Endothelial cell of umbilical vein (primary cell): ENCODE measurements around the gene QDPR. TPM values are rescaled to one million over a fixed set of nuclear protein-coding genes. Genes with fewer than 3 reads are reported as not detected.

Source experiments
- BruUV-seq: library from RNA; stranded (reverse); fragments of 400-500 nt; replicated peaks from 2 replicates; lab custom pipeline; 2021; lab: Mats Ljungman, UMichigan
- CTCF ChIA-PET: fragments of 300-600, 350-600 bp; sonication (Branson Sonifier 250); formaldehyde crosslinking; loops from one replicate; lab custom pipeline; 2021; ENCODE audit warnings: antibody characterized with exemption, inconsistent platforms; lab: Charles Lee
- POLR2A ChIA-PET: fragments of 300-600, 350-600 bp; sonication (Branson Sonifier 250); formaldehyde crosslinking; loops from one replicate; lab custom pipeline; 2021; ENCODE audit warnings: antibody characterized with exemption, inconsistent platforms; lab: Charles Lee
- DNase-seq: peaks from one replicate; pipeline ENCODE4 v3.0.0-alpha.2; 2011; ENCODE audit warnings: low read depth, low spot score
- FAIRE-seq: peaks from 2 replicates; lab custom pipeline; 2011; peaks lifted over from hg19 to GRCh38; lab: Jason Lieb, UNC
- H2AFZ ChIP-seq: 2 replicates; pipeline ENCODE4 v1.6.0; 2012; ENCODE audit warnings: low read depth, low read length, control low read depth, inconsistent platforms
- H3K27ac ChIP-seq: 2 replicates; pipeline ENCODE4 v1.5.1; 2011; ENCODE audit warnings: low read depth, mild to moderate bottlenecking, control low read depth, low read length, moderate library complexity; ENCODE audit not compliant: insufficient read depth
- H3K27me3 ChIP-seq, 2 experiments: 2 replicates each; pipeline versions ENCODE4 v1.6.0 to v1.6.1; 2011; ENCODE audit warnings: low read length in 2 of 2, mixed read lengths in 1 of 2; ENCODE audit not compliant: control insufficient read depth in 2 of 2, insufficient read depth in 2 of 2
- H3K36me3 ChIP-seq, 2 experiments: 2 replicates in 1 of 2; 3 replicates in 1 of 2; pipeline ENCODE4 v1.5.1; 2011; ENCODE audit warnings: low read length in 2 of 2, mild to moderate bottlenecking in 1 of 2, moderate library complexity in 1 of 2; ENCODE audit not compliant: control insufficient read depth in 2 of 2, insufficient read depth in 2 of 2; ENCODE audit errors: extremely low read depth in 1 of 2
- H3K4me1 ChIP-seq: 3 replicates; pipeline ENCODE4 v1.5.1; 2011; ENCODE audit warnings: mild to moderate bottlenecking, low read length; ENCODE audit not compliant: control insufficient read depth, insufficient read depth; ENCODE audit errors: extremely low read depth
- H3K4me2 ChIP-seq: 2 replicates; pipeline ENCODE4 v1.6.1; 2011; ENCODE audit warnings: low read length, control low read depth, mixed read lengths; ENCODE audit not compliant: insufficient read depth
- H3K4me3 ChIP-seq, 3 experiments: fragments of 200-600 bp in 1 of 3; sonication (generic), shearing (Covaris generic) in 1 of 3; replicated peaks in 1 of 3; 2 replicates each; pipeline ENCODE4 v1.5.1; 2011 to 2016; ENCODE audit warnings: control low read depth in 3 of 3, low read length in 3 of 3, mild to moderate bottlenecking in 2 of 3, inconsistent platforms in 1 of 3, low read depth in 1 of 3, moderate library complexity in 1 of 3; ENCODE audit not compliant: insufficient read depth in 1 of 3
- H3K79me2 ChIP-seq: 2 replicates; pipeline ENCODE4 v1.6.0; 2012; ENCODE audit warnings: low read length, inconsistent platforms; ENCODE audit not compliant: control insufficient read depth, insufficient read depth
- H3K9ac ChIP-seq: replicated peaks from 2 replicates; pipeline ENCODE3; 2011; ENCODE audit warnings: low read length, control low read depth; ENCODE audit not compliant: insufficient read depth; ENCODE audit errors: extremely low read depth
- H3K9me1 ChIP-seq: replicated peaks from 3 replicates; pipeline ENCODE4 v1.6.0; 2011; ENCODE audit warnings: mild to moderate bottlenecking, low read length; ENCODE audit not compliant: control insufficient read depth, insufficient read depth; ENCODE audit errors: extremely low read depth
- H3K9me3 ChIP-seq: replicated peaks from 2 replicates; pipeline ENCODE4 v1.5.1; 2012; ENCODE audit warnings: low read length, inconsistent platforms; ENCODE audit not compliant: control insufficient read depth, insufficient read depth
- H4K20me1 ChIP-seq: replicated peaks from 2 replicates; pipeline ENCODE3; 2011; ENCODE audit warnings: mild to moderate bottlenecking, low read length; ENCODE audit not compliant: control insufficient read depth, insufficient read depth; ENCODE audit errors: extremely low read depth
- CTCF ChIP-seq, 2 donors: IDR thresholded peaks; 1 replicate in 1 of 2; 2 replicates in 1 of 2; pipeline ENCODE4 v1.5.1; 2011; ENCODE audit warnings: low read length in 2 of 2, mild to moderate bottlenecking in 2 of 2, moderate library complexity in 2 of 2, control low read depth in 1 of 2, inconsistent platforms in 1 of 2, low read depth in 1 of 2; ENCODE audit not compliant: insufficient read depth in 1 of 2; ENCODE audit errors: extremely low read depth in 1 of 2
- EZH2 ChIP-seq: IDR thresholded peaks from 2 replicates; pipeline ENCODE4 v1.6.1; 2012; ENCODE audit warnings: borderline replicate concordance, low read depth, mild to moderate bottlenecking, moderate library complexity, low read length, inconsistent platforms; ENCODE audit not compliant: severe bottlenecking
- FOS ChIP-seq: IDR thresholded peaks from 2 replicates; pipeline ENCODE4 v1.6.1; 2011; ENCODE audit warnings: mild to moderate bottlenecking, low read length, moderate library complexity, borderline replicate concordance; ENCODE audit not compliant: insufficient read depth
- GATA2 ChIP-seq: IDR thresholded peaks from 2 replicates; pipeline ENCODE4 v1.7.0; 2011; ENCODE audit warnings: low read depth, mild to moderate bottlenecking, moderate library complexity, mixed read lengths, low read length; ENCODE audit not compliant: insufficient read length, insufficient read depth
- JUN ChIP-seq: IDR thresholded peaks from 2 replicates; pipeline ENCODE4 v1.6.1; 2011; ENCODE audit warnings: borderline replicate concordance, low read depth; ENCODE audit not compliant: insufficient read length, insufficient read depth
- MAX ChIP-seq: IDR thresholded peaks from 2 replicates; pipeline ENCODE4 v1.6.1; 2011; ENCODE audit not compliant: insufficient read depth, insufficient read length
- MYC ChIP-seq: IDR thresholded peaks from one replicate; pipeline ENCODE4 v1.6.1; 2011; ENCODE audit warnings: mild to moderate bottlenecking, low read depth, low read length
- POLR2A ChIP-seq: IDR thresholded peaks from 2 replicates; pipeline ENCODE4 v1.6.1; 2012; ENCODE audit warnings: low read depth, mild to moderate bottlenecking, control low read depth, low read length
- POLR2AphosphoS5 ChIP-seq: IDR thresholded peaks from 2 replicates; pipeline ENCODE4 v1.6.1; 2012; ENCODE audit warnings: low read depth, mild to moderate bottlenecking, control low read depth, low read length, moderate library complexity; ENCODE audit not compliant: insufficient read depth
- dilution Hi-C: fragments of 300-500 bp; cut with MboI; formaldehyde crosslinking; loops from one replicate; pipeline ENCODE4 v1.15.0; 2019; ENCODE audit warnings: low sequenced_read_pairs; ENCODE audit not compliant: extremely low pct_ligation_motif_present
- intact Hi-C: fragments of 100-400 bp; cut with micrococcal nuclease; formaldehyde crosslinking; loops from one replicate; pipeline ENCODE4 v1.10.0; 2022
- polyA plus RNA-seq, 4 experiments: library from polyadenylated mRNA; depleted of rRNA in 3 of 4; stranded (reverse) in 3 of 4; unstranded in 1 of 4; fragments of >200 nt; gene quantifications; 2 replicates each; pipeline versions ENCODE4 v1.2.1 to v1.2.3, GENCODE V29; 2011 to 2012; ENCODE audit warnings: missing spikeins in 1 of 4
- total RNA-seq: library from RNA; stranded (reverse); gene quantifications from 2 replicates; pipeline ENCODE4 v1.2.3, GENCODE V29; 2021

Gene QDPR
- total and polyA plus RNA-seq, 2 donors (not counting 3 experiments of a cell fraction or from before 2014, with no cell fraction given), result 20.5 to 20.9 TPM

GRCh38 chr4:17489721-17490120 lies 22.2 kb downstream of the QDPR start:
- Histone ChIP-seq H3K9me1 (no peaks in the 10 kb centered on the region), H3K79me2 (peaks cover 2% of the 10 kb centered on the region), H3K27me3 (no peaks in the 10 kb centered on the region), H3K4me2 (no peak overlapping the region), H3K36me3 (peaks cover 7% of the 10 kb centered on the region in 2 experiments), H3K9ac (no peak overlapping the region), H4K20me1 (no peaks in the 10 kb centered on the region), H3K27ac (no peak overlapping the region), H3K4me3 (no peak overlapping the region), H2AFZ (no peak overlapping the region), H3K9me3 (no peaks in the 10 kb centered on the region), H3K4me1 (peaks cover 9% of the 10 kb centered on the region)
- FAIRE-seq (no peak), DNase-seq (no peak)
- ChIA-PET CTCF (interaction anchor here (1.8 kb wide), 1 partner anchor 17 kb away, joined by 6 read pairs; no protein-coding TSS in a partner anchor), POLR2A (no interaction called here)
- BruUV-seq, result no TSS peak
- dilution Hi-C loops (no loop called here), intact Hi-C loops (no loop called here)
- no peak for TF ChIP-seq JUN
- no peak for TF ChIP-seq MYC
- no peak for TF ChIP-seq MAX
- TF ChIP-seq GATA2, result no peak
- TF ChIP-seq FOS, result no peak
- TF ChIP-seq EZH2, result no peak
- TF ChIP-seq CTCF (IDR thresholded peaks at IDR 0.05; ENCODE audit: extremely low read depth in 1 of 2, insufficient read depth in 1 of 2, low read depth in 1 of 2, low read length in 2 of 2), result no peak
- TF ChIP-seq POLR2A, result no peak
- no peak for TF ChIP-seq POLR2AphosphoS5
